WTC11 (cell line): Measurements from ENCODE around the gene RIBC2.

ENCODE experiments used
- NFE2L1 ChIP-seq: sonication (generic); formaldehyde crosslinking; IDR thresholded peaks from 2 replicates; pipeline ENCODE4 v1.8.1; 2023; ENCODE audit warnings: missing genetic modification reagents
- TF ChIP-seq, protein P1 (sequence below): fragments of 200-600 bp; IDR thresholded peaks from 2 replicates; pipeline ENCODE4 v1.8.0; 2022; ENCODE audit warnings: antibody characterized with exemption

DNA sequence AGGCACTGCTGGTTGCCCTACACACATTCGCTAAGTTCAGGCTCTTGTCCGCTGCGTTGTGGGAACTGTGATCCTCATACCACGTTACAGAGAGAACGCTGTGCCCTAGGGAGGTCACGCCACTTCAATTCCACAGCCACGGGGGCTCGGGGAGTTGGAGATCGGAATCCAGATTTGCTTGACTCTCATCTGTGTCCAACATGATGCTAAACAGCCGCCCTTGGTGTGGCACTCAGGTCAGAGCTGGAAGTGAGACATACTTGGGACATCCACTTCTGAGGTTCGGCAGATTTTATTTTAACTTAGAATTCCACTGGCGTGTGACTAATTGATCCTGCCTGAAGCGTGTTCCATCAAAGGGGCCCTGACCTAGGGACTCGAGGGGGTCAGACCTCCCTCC is 41.7 kb downstream of the RIBC2 start:
- TF ChIP-seq NFE2L1, result no peak
- TF ChIP-seq, protein P1, sequence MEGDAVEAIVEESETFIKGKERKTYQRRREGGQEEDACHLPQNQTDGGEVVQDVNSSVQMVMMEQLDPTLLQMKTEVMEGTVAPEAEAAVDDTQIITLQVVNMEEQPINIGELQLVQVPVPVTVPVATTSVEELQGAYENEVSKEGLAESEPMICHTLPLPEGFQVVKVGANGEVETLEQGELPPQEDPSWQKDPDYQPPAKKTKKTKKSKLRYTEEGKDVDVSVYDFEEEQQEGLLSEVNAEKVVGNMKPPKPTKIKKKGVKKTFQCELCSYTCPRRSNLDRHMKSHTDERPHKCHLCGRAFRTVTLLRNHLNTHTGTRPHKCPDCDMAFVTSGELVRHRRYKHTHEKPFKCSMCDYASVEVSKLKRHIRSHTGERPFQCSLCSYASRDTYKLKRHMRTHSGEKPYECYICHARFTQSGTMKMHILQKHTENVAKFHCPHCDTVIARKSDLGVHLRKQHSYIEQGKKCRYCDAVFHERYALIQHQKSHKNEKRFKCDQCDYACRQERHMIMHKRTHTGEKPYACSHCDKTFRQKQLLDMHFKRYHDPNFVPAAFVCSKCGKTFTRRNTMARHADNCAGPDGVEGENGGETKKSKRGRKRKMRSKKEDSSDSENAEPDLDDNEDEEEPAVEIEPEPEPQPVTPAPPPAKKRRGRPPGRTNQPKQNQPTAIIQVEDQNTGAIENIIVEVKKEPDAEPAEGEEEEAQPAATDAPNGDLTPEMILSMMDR, result no peak
